GM06990 (cell line): ENCODE measurements around the gene TMEM170A.
"Not testable (repeated sequence)": the region's sequence is repeated elsewhere in the genome, so short reads cannot be mapped to it uniquely, and the experiment has no call there.

Source experiments
- DNase-seq: peaks from one replicate; pipeline ENCODE4 v3.0.0-alpha.2; 2011; ENCODE audit not compliant: insufficient read length; ENCODE audit errors: extremely low read depth
- H3K27me3 ChIP-seq: replicated peaks from 2 replicates; pipeline ENCODE4 v1.6.0; 2011; ENCODE audit warnings: low read length; ENCODE audit not compliant: control insufficient read depth, insufficient read depth
- H3K36me3 ChIP-seq: 2 replicates; pipeline ENCODE4 v1.5.1; 2011; ENCODE audit warnings: low read length; ENCODE audit not compliant: control insufficient read depth, insufficient read depth
- H3K4me3 ChIP-seq: replicated peaks from 2 replicates; pipeline ENCODE4 v1.5.1; 2011; ENCODE audit warnings: low read depth, mild to moderate bottlenecking, control low read depth, low read length
- CTCF ChIP-seq: IDR thresholded peaks from 2 replicates; pipeline ENCODE4 v1.5.1; 2011; ENCODE audit warnings: low read length, control low read depth, mild to moderate bottlenecking, inconsistent platforms; ENCODE audit not compliant: insufficient read depth, poor library complexity, severe bottlenecking

Gene TMEM170A

GRCh38 chr16:75466760-75467159 is 2.3 kb upstream of the TMEM170A start:
- H3K4me3 ChIP-seq = no peak overlapping the region
- H3K36me3 ChIP-seq = no peaks in the 10 kb centered on the region
- TF ChIP-seq CTCF = no peak
- no peaks in the 10 kb centered on the region for H3K27me3 ChIP-seq
- no peak for DNase-seq

- not testable (repeated sequence) for H3K27me3 ChIP-seq, DNase-seq, H3K36me3 ChIP-seq
- peak overlapping the region; percentile 89 for H3K4me3 ChIP-seq
Observed at GRCh38 chr16:75463389-75464121, 934 bp downstream of the TMEM170A start.

- DNase-seq = no peak
- Histone ChIP-seq H3K36me3 (peaks cover 2% of the 10 kb centered on the region), H3K4me3 (peak overlapping the region; percentile 89), H3K27me3 (no peaks in the 10 kb centered on the region)
- TF ChIP-seq CTCF = no peak
Observed at GRCh38 chr16:75462806-75463205, 1.7 kb downstream of the TMEM170A start.

- DNase-seq = no peak
- TF ChIP-seq CTCF = no peak
- H3K36me3 ChIP-seq = peaks cover 2% of the 10 kb centered on the region
Observed at GRCh38 chr16:75461575-75461974, 2.9 kb downstream of the TMEM170A start.

GRCh38 chr16:75460446-75460845 is 4.0 kb downstream of the TMEM170A start:
- Histone ChIP-seq H3K36me3 (peaks cover 2% of the 10 kb centered on the region), H3K27me3 (no peaks in the 10 kb centered on the region), H3K4me3 (no peak overlapping the region)
- TF ChIP-seq CTCF = no peak
- DNase-seq = no peak

More at GRCh38 chr16:75461575-75461974, 2.9 kb downstream of the TMEM170A start:
- Histone ChIP-seq H3K4me3 (no peak overlapping the region), H3K27me3 (no peaks in the 10 kb centered on the region)

GRCh38 chr16:75459691-75460090 is 4.8 kb downstream of the TMEM170A start:
- no peaks in the 10 kb centered on the region for H3K27me3 ChIP-seq
- H3K4me3 ChIP-seq = no peak overlapping the region
- peaks cover 2% of the 10 kb centered on the region for H3K36me3 ChIP-seq
- TF ChIP-seq CTCF = no peak
- DNase-seq = no peak
